GM10266 (cell line): Measurements from ENCODE around the gene PTGER1.

ENCODE experiments used
- DNase-seq: peaks from one replicate; pipeline ENCODE4 v3.0.0; 2012; ENCODE audit errors: extremely low spot score
- TF ChIP-seq, protein P1 (sequence below): IDR thresholded peaks from 2 replicates; pipeline ENCODE4 v1.5.1; 2012; ENCODE audit warnings: mild to moderate bottlenecking, low read depth; ENCODE audit not compliant: control insufficient read depth, insufficient read depth; ENCODE audit errors: missing control alignments

PTGER1 gene

DNA sequence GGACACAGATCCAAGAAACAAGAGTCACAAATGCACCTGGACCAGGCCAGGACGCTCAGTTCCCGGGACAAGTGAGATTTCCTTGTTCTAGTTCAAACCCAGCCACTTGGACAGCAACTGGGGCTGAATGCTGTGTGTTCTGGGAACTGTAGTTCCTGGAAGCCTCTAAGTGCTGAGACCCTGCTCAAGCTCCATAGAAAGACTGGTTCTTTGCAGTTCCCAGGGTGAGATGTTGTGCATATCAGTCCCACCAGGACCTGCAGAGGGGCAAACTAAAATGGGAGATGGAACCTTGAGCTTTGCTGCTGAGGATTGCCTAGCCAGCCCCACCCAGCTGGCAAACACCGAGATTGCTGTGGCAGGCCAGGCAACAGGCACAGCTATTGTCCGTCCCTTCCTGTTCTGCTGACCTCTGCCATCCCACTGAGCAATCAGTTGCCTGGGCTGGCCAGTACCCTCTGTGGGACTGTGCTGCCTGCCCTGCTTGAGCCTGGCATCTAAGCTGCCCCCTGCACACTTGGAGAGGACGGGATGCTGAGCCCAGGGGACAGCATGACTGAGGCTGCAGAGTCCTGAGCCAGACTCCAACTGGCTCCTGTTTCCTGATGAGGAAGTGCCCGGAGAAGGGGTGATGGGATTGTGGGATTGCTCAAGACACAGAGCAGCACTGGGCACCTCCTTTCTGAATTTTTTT lies 22.2 kb upstream of the PTGER1 start:
- DNase-seq = no peak
- TF ChIP-seq, protein P1, sequence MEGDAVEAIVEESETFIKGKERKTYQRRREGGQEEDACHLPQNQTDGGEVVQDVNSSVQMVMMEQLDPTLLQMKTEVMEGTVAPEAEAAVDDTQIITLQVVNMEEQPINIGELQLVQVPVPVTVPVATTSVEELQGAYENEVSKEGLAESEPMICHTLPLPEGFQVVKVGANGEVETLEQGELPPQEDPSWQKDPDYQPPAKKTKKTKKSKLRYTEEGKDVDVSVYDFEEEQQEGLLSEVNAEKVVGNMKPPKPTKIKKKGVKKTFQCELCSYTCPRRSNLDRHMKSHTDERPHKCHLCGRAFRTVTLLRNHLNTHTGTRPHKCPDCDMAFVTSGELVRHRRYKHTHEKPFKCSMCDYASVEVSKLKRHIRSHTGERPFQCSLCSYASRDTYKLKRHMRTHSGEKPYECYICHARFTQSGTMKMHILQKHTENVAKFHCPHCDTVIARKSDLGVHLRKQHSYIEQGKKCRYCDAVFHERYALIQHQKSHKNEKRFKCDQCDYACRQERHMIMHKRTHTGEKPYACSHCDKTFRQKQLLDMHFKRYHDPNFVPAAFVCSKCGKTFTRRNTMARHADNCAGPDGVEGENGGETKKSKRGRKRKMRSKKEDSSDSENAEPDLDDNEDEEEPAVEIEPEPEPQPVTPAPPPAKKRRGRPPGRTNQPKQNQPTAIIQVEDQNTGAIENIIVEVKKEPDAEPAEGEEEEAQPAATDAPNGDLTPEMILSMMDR = no peak

DNA sequence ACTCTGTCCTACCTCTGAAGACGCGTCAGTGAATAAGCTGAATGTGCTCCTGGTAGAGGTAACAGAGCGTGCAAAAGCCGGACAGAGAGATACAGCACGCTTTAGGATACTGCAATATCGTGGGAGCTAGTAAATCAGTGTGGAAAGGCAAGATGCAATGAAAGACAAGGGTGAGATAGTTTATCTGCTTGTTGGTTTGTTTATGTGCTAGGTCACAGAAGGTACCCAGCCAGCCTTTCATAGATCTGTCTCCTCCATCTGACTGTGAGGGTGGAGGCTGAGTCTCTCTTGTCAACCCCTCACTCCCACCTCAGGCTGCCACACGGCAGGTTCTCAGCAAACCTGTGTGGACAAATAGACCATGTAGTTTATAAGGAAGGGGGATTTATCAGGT lies 21.7 kb upstream of the PTGER1 start:
- DNase-seq = no peak
- TF ChIP-seq, protein P1 = no peak

DNA sequence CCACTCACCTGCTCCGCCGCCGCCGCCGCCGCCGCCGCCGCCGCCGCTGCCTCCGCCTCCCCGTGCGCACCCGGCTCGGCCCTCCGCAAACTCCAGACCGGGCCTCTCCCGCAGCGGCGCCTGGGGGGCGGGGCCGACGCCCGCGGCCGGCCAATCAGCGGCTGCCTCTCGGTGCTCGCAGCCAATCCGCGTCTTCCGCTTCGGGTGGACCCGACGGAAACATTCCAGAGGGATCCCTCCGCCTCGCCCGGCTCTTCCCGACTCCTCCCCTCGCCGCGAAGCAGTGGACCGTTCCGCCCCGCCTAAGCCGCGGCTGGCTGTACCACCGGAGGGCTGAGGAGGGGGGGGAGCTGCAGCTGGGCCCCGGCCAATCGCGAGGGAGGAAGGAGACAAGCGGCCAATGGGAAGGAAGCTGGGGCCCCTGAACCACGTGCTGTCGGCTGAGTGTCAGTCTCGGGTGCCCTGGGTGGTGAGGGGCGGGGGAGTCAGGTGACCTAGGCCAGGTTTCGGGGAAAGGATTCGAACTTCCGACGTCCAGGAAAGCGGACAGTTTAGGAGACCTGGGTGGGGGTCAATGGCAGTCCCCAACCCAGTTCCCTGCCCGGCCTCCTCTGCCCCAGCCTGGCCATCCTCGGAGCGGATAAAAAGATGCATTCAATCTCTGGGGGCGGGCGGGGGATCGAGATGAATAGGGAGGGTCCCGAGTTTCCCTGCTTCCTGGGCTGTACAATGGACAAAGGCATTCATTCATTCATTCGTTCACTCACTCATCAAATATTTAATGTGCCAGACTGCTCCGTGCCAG lies 21.1 kb upstream of the PTGER1 start, which contains the start of gene GIPC1:
GIPC1 (minus strand) TSS at position 99 of the 805 bp plus-strand sequence. CDS start 13,151 bp downstream, outside the sequence.
- peak; percentile 99 for DNase-seq
- TF ChIP-seq, protein P1 = no peak

DNA sequence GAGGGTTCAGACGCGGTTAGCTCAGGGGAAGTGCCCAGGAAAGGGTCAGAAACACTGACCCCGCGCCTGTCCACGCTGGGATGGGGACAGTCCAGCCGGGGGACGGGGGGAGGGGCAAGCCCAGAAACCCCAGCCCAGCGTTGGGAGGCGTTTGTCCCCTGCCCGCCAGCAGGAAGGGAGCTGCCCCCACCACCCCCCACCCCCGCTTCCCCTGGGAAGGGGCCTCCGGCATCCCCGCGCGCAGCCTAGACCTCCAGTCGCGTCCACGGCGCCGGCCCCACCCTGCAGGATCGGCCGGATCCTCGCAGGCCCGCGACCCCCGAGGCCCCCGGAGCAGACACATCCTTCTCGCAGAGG lies 20.5 kb upstream of the PTGER1 start:
- DNase-seq = no peak
- TF ChIP-seq, protein P1 = no peak

DNA sequence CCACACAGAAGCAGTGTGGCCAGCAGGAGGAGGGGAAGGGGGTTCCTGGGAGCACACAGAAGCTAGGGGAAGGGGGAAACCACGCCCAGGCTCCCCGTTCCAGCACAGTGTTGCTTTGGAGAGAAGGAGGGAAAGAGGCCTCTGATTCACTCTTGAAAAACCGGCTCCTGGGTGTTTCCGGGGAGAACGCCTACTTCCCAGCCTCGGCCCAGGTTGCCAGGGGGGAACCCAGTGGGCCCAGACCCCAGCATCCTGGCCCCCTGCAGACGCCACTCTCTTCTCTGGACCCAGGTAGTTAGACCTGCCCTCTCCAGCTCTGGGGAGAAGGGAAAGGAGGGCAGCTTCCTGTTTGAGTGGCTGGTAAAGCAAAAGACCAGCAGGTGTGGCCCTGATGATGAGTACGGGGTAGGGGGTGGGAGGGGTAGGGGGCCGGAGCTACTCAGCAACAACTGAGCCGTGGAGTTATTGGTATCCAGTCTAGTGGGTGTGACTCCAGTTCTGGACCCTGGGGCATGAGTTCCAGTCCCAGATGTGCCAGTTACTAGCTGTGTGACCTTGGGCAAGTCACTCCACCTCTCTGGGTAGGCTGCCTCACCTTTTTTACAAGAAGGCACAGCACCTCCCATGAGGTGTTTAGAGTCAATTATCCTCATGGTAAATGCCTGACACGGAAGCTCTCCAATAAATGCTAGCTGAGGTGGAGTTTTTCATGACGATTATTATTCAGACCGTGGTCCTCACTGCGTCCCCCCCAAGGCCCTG lies 19.9 kb upstream of the PTGER1 start:
- TF ChIP-seq, protein P1 = no peak
- no peak for DNase-seq

DNA sequence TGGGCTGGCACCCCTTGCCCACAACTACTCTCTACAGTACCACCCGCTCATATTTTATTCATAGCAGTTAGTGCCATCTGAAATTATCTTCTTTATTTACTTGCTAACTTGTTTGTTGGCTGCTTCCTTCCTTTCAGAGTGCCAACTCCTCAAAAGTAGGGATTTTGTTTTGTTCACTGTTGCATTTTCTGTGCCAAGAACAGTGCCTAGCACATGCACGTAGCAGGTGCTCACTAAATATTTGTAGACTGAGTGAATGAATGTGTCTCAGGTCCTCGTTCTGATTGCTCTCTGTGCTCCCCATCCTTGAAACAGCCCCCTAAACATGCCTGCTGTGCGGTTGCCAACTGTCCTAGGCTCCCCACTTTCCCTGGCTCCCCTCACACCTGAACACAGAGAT lies 19.3 kb upstream of the PTGER1 start:
- TF ChIP-seq, protein P1 = no peak

DNA sequence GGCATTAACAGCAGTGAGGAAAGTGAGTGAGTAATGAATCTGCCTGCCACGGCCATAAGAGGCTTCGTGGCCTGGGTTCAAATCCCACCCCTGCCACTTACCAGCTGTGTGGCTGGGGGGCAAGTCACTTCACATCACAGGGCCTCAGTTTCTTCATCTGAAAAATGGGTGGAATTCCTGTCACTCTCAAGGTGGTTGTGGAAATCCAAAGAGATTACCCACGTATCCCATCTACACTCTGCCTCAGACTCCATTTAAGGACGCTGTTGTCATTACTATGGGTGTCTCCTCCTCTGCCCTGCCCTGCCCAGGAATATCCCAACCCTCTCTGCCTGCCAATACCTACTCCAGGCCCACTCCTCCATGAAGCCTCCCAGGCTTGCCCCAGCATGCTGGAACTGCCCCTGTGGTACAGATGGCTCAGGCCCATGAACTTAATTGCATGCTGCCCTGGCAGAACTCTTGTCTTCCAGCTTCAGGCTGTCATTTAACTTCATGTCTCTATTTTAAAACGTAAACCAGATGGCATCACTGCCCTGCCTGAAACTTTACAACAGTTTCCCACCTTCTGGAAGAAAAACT lies 17.7 kb upstream of the PTGER1 start:
- no peak for DNase-seq
- TF ChIP-seq, protein P1 = no peak

More for the DNA sequence above, 19.3 kb upstream of the PTGER1 start:
- no peak for DNase-seq
